GM12864 (cell line): ENCODE measurements around the gene DAPK2.
"Not testable (repeated sequence)": the region's sequence is repeated elsewhere in the genome, so short reads cannot be mapped to it uniquely, and the experiment has no call there.

Experiments used
- DNase-seq: peaks from one replicate; pipeline ENCODE4 v3.0.0-alpha.2; 2011; ENCODE audit warnings: low read depth
- H3K4me3 ChIP-seq: 2 replicates; pipeline ENCODE4 v1.5.1; 2011; ENCODE audit warnings: mild to moderate bottlenecking, low read depth, low read length, control low read depth
- CTCF ChIP-seq: IDR thresholded peaks from 2 replicates; pipeline ENCODE4 v1.5.1; 2011; ENCODE audit warnings: low read depth, mild to moderate bottlenecking, moderate library complexity, low read length, control low read depth, inconsistent platforms; ENCODE audit errors: missing control alignments

The DAPK2 gene

DNA sequence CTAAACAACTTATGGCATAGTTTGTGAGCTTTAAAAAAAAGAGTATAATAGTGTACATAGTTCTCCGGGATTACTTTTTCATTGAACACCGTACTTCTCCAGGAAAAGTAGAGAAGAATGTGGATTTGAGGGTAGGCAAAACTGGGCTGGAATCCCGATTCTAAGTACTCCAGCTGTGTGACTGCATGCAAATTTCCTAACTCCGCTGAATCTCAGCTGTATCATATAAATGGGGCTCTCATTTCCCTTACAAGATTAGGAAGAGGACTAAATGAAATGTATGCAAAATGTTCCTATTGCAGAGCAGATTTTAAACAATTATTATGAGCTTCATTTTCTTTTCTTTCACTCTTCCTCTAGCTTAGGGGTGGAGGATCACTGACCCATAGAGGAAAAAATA, 142.2 kb downstream of the DAPK2 start:
- H3K4me3 ChIP-seq = no peak overlapping the region
- no peak for DNase-seq
- no peak for TF ChIP-seq CTCF

DNA sequence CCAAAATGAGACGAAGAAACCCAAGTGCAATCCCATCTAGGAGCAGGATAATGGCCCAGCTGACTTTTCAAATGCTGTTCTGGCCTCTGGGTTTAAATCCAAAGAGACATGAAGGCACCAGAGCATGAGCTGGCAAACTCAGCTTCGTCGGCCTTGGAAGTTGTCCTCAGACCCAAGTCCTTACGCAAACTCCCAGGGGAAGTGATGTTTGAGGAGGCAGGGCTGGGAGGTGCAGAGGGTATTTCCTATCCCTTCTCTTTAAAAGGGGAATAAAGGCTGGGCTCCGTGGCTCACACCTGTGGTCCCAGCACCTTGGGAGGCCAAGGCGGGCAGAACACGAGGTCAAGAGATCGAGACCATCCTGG, 143.6 kb downstream of the DAPK2 start:
- TF ChIP-seq CTCF = no peak
- no peak for DNase-seq
- H3K4me3 ChIP-seq = no peak overlapping the region

DNA sequence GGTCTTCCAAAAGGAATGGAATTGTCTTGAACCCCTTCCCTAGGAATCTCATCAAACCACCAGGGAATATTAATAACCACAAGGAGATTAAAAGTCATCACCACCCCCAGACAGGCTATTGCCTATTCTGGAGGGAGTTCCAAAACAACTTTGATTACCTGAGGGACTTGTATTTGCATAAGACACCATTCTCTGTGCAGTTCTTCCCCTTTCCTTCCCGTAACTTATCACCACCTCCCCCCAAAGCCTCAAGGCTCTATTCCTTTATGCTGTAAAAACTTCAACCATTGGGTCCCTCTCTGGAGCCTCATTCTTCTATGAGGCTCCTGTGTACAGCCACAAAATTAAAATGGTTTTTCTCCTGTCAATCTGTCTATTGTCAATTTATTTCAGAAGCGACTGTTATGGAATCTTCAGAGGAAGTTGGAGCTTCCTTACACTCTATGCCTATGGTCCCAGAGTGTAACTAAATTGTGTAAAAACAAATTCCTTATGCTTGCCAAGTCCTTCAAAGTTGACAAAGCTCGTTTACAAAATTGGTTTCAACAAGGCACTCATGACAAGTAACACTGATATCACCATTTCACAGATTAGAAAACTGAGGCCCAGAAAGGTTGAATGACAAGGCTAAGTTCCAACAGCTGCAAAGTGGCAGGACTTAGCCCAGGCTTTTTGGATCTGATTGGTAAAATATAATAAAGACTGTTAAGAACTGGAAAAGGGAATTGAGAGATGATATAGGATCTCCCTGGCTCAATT, 144.2 kb downstream of the DAPK2 start:
- no peak for DNase-seq
- TF ChIP-seq CTCF = no peak
- no peak overlapping the region for H3K4me3 ChIP-seq

- no peak for DNase-seq
- TF ChIP-seq CTCF = no peak
- no peak overlapping the region for H3K4me3 ChIP-seq
Measured at GRCh38 chr15:63900306-63900705, 146.0 kb downstream of the DAPK2 start.

DNA sequence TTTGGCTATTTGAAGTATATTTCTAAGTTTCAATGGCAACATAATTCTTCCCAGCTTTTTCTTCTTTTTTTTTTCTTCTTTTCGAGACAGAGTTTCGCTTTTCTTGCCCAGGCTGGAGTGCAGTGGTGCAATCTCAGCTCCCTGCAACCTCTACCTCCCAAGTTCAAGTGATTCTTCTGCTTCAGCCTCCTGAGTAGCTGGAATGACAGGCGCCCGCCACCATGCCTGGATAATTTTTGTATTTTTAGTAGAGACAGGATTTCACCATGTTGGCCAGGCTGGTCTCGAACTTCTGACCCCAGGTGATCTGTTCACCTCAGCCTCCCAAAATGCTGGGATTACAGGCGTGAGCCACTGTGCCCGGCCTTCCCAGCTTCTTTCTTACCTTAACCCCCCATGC, 146.7 kb downstream of the DAPK2 start:
- H3K4me3 ChIP-seq, DNase-seq: not testable (repeated sequence)

DNA sequence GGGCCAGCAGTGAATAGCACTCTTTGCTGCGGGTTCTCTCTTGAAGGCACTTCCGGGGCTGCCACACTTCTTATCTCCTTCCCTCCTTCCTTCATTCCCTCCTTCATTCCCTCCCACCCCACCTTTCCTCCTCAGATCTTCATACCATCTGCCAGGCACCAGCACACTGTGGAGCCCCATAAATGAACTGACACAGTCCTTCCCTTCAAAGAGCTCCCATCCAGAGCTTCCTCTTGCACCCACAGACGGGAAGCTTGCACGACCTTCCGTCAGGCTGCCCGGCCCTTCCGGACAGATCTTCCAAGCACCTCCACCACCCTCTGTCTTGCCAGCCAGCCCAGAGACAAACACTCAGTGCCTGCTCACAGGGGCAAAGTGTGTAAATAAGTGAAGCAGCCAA, 147.1 kb downstream of the DAPK2 start:
- no peak overlapping the region for H3K4me3 ChIP-seq
- no peak for TF ChIP-seq CTCF
- DNase-seq = no peak

DNA sequence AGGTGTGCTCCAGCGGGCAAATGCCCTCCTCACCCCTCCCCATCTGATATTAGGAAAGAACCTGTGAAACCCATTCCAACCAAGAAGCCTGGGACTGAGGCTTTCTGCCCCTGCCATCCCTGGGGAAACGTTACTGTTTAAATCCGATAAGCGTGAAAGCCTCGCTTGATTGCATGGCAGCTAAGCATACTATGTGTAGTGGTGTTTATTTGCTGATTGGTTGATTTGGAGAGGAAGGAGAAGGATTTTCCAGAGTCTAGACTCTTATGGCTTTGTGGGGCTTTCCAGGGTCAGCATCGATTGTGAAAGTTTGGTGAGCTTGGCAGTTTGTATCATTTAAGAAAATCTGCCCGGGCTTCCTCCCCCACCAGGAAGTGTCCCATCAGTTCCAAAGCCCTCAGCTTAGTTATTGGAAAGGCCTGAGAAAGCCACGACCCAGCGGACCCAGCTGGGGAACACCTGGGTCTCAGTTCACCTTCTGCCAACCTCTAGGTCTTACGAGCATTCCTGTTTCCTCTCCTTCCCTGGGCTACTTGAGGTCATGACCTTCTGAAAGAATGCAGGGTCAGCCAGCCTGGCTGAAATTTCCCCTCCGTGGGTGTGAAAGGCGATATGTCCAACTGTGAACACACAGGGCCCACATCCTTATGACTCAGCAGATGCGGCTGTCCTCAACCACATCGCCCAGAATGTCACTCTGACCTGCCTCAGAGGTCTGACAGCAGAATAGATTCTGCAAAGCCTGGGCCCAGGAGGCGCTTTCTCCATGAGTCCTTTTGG, 149.8 kb downstream of the DAPK2 start:
- DNase-seq = peak; percentile 91
- no peak overlapping the region for H3K4me3 ChIP-seq

More for the DNA sequence above, 149.8 kb downstream of the DAPK2 start:
- TF ChIP-seq CTCF = no peak
